ENCODE measurements around the gene CTDNEP1.

Gene CTDNEP1

GRCh38 chr17:7233701-7234082, 17.8 kb downstream of the CTDNEP1 start:
- H3K4me3 ChIP-seq (ENCODE audit: low read depth, low read length), result peak overlapping the region; percentile 56

GRCh38 chr17:7232114-7232513, 19.4 kb downstream of the CTDNEP1 start:
- no peak overlapping the region for H3K4me3 ChIP-seq (ENCODE audit: low read depth, low read length)
- no peak for TF ChIP-seq CTCF (IDR thresholded peaks at IDR 0.05; ENCODE audit: borderline replicate concordance, insufficient read depth, low read depth, low read length)

More at GRCh38 chr17:7233701-7234082, 17.8 kb downstream of the CTDNEP1 start:
- TF ChIP-seq CTCF (IDR thresholded peaks at IDR 0.05; ENCODE audit: borderline replicate concordance, insufficient read depth, low read depth, low read length), result no peak

- no peak for TF ChIP-seq CTCF (IDR thresholded peaks at IDR 0.05; ENCODE audit: borderline replicate concordance, insufficient read depth, low read depth, low read length)
- H3K4me3 ChIP-seq (ENCODE audit: low read depth, low read length), result no peak overlapping the region
Measured at GRCh38 chr17:7229504-7229903, 22.0 kb downstream of the CTDNEP1 start.

GRCh38 chr17:7228920-7229319, 22.6 kb downstream of the CTDNEP1 start:
- H3K4me3 ChIP-seq (ENCODE audit: low read depth, low read length), result no peak overlapping the region
- no peak for TF ChIP-seq CTCF (IDR thresholded peaks at IDR 0.05; ENCODE audit: borderline replicate concordance, insufficient read depth, low read depth, low read length)

GRCh38 chr17:7226721-7227710, 24.5 kb downstream of the CTDNEP1 start:
- H3K4me3 ChIP-seq (ENCODE audit: low read depth, low read length), result no peak overlapping the region
- no peak for TF ChIP-seq CTCF (IDR thresholded peaks at IDR 0.05; ENCODE audit: borderline replicate concordance, insufficient read depth, low read depth, low read length)

- no peak overlapping the region for H3K4me3 ChIP-seq (ENCODE audit: low read depth, low read length)
- TF ChIP-seq CTCF (IDR thresholded peaks at IDR 0.05; ENCODE audit: borderline replicate concordance, insufficient read depth, low read depth, low read length), result no peak
Measured at GRCh38 chr17:7225711-7226331, 25.7 kb downstream of the CTDNEP1 start.
